Glomerular endothelial cell (primary cell): ENCODE measurements around the gene FBXW2. TPM values are rescaled to one million over a fixed set of nuclear protein-coding genes. Genes with fewer than 3 reads are reported as not detected.
A peak's percentile ranks its signal among the peaks of the same experiment; 100 is the strongest.

Experiments used
- DNase-seq: peaks from one replicate; pipeline ENCODE4 v3.0.0-alpha.2; 2011; ENCODE audit warnings: low read depth, low spot score; ENCODE audit errors: extremely low read depth
- total RNA-seq: library from RNA; depleted of rRNA; stranded (reverse); fragments of >200 nt; gene quantifications from 2 replicates; pipeline ENCODE4 v1.2.3, GENCODE V29; 2015

The FBXW2 gene
- total RNA-seq, 1 donor from 2014 or later: 49.8 TPM

GRCh38 chr9:120716483-120716882 lies 76.7 kb downstream of the FBXW2 start:
- DNase-seq: no peak

- no peak for DNase-seq
These were observed 77.8 kb downstream of the FBXW2 start for GRCh38 chr9:120715389-120715924.

GRCh38 chr9:120714846-120715388 lies 78.3 kb downstream of the FBXW2 start:
- no peak for DNase-seq

- DNase-seq: peak; percentile 44
These were observed 78.9 kb downstream of the FBXW2 start, which contains the start of gene MEGF9 for GRCh38 chr9:120714088-120714845. Gene MEGF9 (minus strand): TSS chr9:120714470. CDS start chr9:120714358, 112 bp downstream.

- no peak for DNase-seq
These were observed 79.7 kb downstream of the FBXW2 start for GRCh38 chr9:120713257-120714087.

DNA sequence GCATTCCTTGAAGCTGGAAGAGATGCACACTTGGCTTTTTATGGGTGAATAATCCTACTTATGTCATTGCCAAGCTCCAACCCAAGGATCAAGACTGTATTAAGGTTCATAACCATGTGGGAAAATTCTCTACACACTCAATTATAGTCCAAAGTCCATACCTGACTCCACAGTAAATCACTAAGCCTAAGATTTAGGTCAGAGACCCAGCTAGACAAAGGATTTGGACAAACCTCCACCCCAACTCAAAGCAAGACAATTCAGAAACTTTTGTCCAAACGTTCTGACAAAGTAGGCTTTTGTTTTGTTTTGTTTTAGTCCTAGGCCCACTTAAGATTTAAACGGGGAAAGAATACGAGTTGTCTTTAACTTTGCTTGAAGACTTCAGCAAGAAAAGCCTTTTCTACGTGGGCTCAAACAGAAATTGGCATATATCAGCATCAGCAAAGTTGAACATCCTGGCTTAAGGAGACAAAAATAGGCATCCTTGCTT lies 80.6 kb downstream of the FBXW2 start:
- no peak for DNase-seq

DNA sequence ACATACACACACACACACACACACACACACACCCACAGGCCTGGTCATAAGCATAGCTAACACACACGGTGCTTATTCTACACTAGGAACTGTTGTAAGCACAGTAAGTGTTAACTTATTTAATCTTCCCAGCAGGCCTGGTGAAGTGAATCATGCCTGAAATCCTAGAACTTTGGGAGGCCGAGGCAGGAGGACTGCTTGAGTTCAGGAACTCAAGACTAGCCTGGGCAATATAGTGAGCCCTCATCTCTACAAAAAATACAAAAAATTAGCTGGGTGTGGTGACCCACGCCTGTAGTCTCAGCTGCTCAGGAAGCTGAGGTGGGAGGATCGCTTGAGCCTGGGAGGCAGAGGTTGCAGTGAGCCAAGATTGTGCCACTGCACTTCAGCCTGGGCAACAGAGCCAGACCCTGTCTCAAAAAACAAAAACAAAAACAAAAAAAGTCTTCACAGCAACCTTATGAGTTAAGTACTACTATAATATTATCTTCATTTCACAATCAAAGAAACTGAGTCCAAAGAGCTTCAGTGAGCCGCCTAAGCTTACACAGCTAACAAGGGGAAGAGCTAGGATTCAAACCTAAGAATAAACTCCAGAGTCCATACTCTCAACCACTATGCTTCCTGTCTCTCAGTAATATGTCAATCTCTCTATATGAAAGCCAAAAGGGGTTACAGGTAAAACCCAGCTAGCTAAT lies 81.2 kb downstream of the FBXW2 start:
- DNase-seq: no peak

- DNase-seq: no peak
These were observed 81.9 kb downstream of the FBXW2 start for GRCh38 chr9:120711354-120711753.

DNA sequence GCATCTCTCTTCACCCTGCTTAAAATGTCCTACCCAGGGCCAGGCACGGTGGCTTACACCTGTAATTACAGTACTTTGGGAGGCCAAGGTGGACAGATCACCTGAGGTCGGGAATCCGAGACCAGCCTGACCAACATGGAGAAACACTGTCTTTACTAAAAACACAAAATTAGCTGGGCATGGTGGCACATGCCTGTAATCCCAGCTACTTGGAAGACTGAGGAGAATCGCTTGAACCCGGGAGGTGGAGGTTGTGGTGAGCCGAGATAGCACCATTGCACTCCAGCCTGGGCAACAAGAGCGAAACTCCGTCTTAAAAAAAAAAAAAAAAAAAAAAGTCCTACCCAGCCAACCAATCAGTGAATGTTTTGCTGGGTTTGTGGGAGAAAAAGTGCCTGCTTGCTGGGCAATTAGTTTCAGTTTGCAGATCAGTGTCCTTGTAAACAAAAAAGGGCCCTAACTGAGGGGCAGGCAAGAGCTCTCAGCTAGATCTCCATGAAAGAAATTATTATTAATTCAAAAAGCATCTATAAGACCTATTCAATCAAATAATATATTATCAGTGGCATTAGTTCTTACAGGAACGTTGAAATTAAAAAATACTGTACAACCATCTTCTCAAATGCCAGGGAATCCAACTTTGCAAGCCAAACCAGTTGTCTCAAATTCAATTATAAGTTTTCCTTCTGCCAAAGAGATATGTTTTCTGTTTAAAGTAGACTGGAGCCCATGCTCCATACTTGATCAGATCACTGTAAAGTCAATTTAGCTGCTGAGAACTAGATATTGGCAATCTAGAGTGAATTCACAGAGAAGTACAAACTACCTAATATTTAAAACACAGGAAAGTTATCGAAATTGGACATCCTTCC lies 82.9 kb downstream of the FBXW2 start:
- DNase-seq: no peak

DNA sequence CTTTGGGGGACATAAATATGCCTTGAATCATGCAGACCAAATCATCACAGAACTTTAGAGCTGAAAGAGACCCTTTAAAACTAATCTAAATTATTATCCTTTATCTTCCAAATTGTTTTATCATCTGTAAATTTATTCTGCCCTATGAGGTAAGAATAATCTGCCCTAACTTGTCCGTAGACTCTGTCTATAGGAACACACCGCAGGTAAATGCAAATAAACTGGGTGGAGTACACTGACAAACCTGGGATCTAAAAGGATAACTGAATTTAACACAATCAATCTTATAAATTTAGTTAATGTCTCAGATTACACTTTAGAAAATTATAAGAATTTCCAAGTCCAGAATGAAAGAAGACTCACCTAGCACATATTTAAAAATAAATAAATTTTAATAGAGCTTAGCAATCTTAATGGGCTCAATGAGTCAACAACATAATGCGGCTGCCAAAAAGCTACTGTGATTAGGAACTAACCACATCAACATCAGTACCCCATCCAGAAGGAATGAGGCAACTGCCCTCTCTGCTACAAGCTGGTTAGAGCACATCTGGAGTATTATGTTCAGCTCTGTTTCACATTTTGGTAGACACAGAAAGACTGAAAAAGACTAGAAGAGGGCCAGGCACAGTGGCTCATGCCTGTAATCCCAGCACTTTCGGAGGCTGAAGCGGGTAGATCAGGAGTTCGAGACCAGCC lies 84.5 kb downstream of the FBXW2 start:
- no peak for DNase-seq

DNA sequence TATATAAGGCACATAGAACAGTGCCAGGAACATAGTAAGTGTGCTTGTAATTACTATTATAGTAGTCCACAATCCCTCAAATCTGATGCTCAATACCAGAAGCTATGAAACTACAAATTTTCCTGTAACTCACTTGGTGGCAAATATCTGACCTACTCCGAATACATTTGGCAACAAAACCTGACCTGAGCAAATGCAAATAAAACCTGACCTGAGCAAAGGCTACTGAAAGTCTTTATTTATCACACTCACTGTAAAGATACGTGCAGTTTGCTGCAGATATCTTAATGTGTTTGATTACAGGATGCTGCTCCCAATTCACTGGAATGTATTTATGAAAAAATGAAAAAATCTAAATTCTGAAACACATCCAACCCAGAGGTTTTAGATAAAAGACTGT lies 86.0 kb downstream of the FBXW2 start:
- DNase-seq: no peak

Other genes with a start within 250 kb of the FBXW2 start
- 13.8 and 30.6 TPM in 2 replicates for gene CDK5RAP2, start 213.2 kb downstream of the FBXW2 start, total RNA-seq
- gene MEGF9, start 78.9 kb downstream of the FBXW2 start, total RNA-seq: 9.5 and 14.8 TPM in 2 replicates
- 36.3 and 114 TPM in 2 replicates for gene PSMD5, start 49.5 kb upstream of the FBXW2 start, total RNA-seq
- 22.4 and 36.8 TPM in 2 replicates for gene PHF19, start 83.8 kb upstream of the FBXW2 start, total RNA-seq
- 4.2 and 4.3 TPM in 2 replicates for gene TRAF1, start 133.4 kb upstream of the FBXW2 start, total RNA-seq